ENCODE data around the gene LYPD6. TPM values are rescaled to one million over a fixed set of nuclear protein-coding genes. Genes with fewer than 3 reads are reported as not detected.

The LYPD6 gene
- total RNA-seq, 1 donor from 2014 or later, result 4.2 TPM

GRCh38 chr2:149353421-149353820 is 23.0 kb downstream of the LYPD6 start:
- DNase-seq, result no peak

GRCh38 chr2:149355716-149356422 is 25.5 kb downstream of the LYPD6 start:
- no peak for DNase-seq

- DNase-seq, result no peak
Measured at GRCh38 chr2:149357058-149357457, 26.7 kb downstream of the LYPD6 start.

GRCh38 chr2:149360106-149360505 is 29.7 kb downstream of the LYPD6 start:
- no peak for DNase-seq

GRCh38 chr2:149363958-149364357 is 33.6 kb downstream of the LYPD6 start:
- no peak for DNase-seq

GRCh38 chr2:149364839-149365238 is 34.5 kb downstream of the LYPD6 start:
- DNase-seq, result no peak

GRCh38 chr2:149365931-149366583 is 35.7 kb downstream of the LYPD6 start:
- DNase-seq, result no peak

- no peak for DNase-seq
Measured at GRCh38 chr2:149370061-149370775, 39.8 kb downstream of the LYPD6 start.

GRCh38 chr2:149371476-149371875 is 41.1 kb downstream of the LYPD6 start:
- no peak for DNase-seq

GRCh38 chr2:149375801-149376361 is 45.5 kb downstream of the LYPD6 start:
- DNase-seq, result peak; percentile 16

GRCh38 chr2:149380205-149380604 is 49.8 kb downstream of the LYPD6 start:
- DNase-seq, result no peak

GRCh38 chr2:149383340-149383739 is 53.0 kb downstream of the LYPD6 start:
- DNase-seq, result no peak

- no peak for DNase-seq
Measured at GRCh38 chr2:149385350-149385749, 55.0 kb downstream of the LYPD6 start.

GRCh38 chr2:149387411-149387810 is 57.0 kb downstream of the LYPD6 start:
- no peak for DNase-seq

- DNase-seq, result no peak
Measured at GRCh38 chr2:149388120-149388816, 57.9 kb downstream of the LYPD6 start.

- DNase-seq, result no peak
Measured at GRCh38 chr2:149389506-149390167, 59.2 kb downstream of the LYPD6 start.

- DNase-seq, result no peak
Measured at GRCh38 chr2:149393614-149394013, 63.2 kb downstream of the LYPD6 start.

- no peak for DNase-seq
Measured at GRCh38 chr2:149394864-149395263, 64.5 kb downstream of the LYPD6 start.

- peak; percentile 25 for DNase-seq
Measured at GRCh38 chr2:149399934-149400615, 69.7 kb downstream of the LYPD6 start.

- DNase-seq, result no peak
Measured at GRCh38 chr2:149400997-149401396, 70.6 kb downstream of the LYPD6 start.

- DNase-seq, result no peak
Measured at GRCh38 chr2:149409506-149409905, 79.1 kb downstream of the LYPD6 start.

Data from tongue (tissue), 2 donors.